Neural progenitor cell (in vitro differentiated cells): ENCODE results near the gene MAD1L1.
"Not testable (repeated sequence)": the region's sequence is repeated elsewhere in the genome, so short reads cannot be mapped to it uniquely, and the experiment has no call there.

Experiments used
- EZH2 ChIP-seq: fragments of 200-600 bp; sonication (generic); IDR thresholded peaks from 2 replicates; pipeline ENCODE4 v1.6.1; 2017; ENCODE audit warnings: antibody characterized with exemption, mild to moderate bottlenecking, moderate library complexity
- EZH2phosphoT487 ChIP-seq: fragments of 200-600 bp; sonication (generic); IDR thresholded peaks from 2 replicates; pipeline ENCODE4 v1.6.1; 2017; ENCODE audit warnings: antibody characterized with exemption

GRCh38 chr7:2058246-2058645 is 174.5 kb downstream of the MAD1L1 start:
- not testable (repeated sequence) for TF ChIP-seq EZH2phosphoT487, EZH2
